ENCODE data around the gene SNTG2. TPM values are rescaled to one million over a fixed set of nuclear protein-coding genes. Genes with fewer than 3 reads are reported as not detected.

The SNTG2 gene
- polyA plus RNA-seq, 3 donors: 2.4 to 3.3 (median 2.9) TPM

GRCh38 chr2:979069-979928 lies 28.6 kb downstream of the SNTG2 start:
- no peak for DNase-seq (ENCODE audit: extremely low read depth in 1 of 11, low read depth in 9 of 11, low spot score in 4 of 11)

DNA sequence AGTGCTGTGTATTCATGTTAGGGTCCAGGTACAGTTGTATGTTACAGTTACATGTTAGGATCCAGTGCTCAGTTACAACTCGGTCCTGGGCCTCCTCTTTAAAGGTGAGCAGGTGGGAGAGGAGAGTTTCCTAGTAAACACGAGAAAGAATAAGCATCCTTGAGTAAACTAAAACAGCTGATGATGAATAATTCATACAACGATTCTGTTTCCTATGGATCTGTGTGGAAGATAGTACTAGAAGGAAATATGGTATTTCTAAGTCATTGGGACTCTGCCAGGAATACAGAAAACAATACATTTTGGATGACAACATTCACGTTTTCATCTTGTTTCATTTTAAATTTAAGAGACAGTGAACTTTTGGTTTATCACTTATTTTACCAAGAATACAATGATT lies 29.5 kb downstream of the SNTG2 start:
- no peak for DNase-seq (ENCODE audit: extremely low read depth in 1 of 11, low read depth in 9 of 11, low spot score in 4 of 11)

DNA sequence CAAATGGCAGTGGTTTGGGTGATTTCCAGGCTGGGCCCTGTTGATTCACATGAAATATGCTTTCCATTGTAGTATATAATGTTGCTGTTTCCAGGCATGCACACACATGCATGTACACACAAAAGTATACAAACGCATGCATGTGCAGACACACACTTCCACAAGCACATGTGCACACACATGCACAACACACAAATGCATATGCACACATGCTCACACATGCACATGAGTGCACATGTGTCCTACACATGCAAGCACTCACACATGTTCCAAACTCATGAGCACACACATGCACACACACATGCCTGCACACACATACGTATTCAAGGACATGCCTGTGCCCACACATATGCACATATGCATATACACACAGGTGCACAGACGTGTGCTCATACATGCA lies 30.6 kb downstream of the SNTG2 start:
- no peak for DNase-seq (ENCODE audit: extremely low read depth in 1 of 11, low read depth in 9 of 11, low spot score in 4 of 11)

DNA sequence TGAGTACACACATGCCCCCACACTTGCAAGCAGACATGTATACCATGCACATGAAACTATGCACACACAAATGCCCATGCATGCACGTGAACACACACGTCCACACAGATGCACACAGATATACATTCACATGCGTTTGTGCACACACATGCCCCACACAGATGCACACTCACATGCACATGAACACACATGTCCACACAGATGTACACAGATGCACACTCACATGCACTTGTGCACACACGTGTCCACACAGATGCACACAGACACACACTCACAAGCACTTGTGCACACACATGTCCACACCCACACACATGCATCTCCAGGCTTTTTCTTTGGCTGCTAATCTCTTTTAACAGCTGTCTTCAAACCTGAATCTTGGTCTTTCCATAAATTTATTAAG lies 31.1 kb downstream of the SNTG2 start:
- no peak for DNase-seq (ENCODE audit: extremely low read depth in 1 of 11, low read depth in 9 of 11, low spot score in 4 of 11)

- no peak for DNase-seq (ENCODE audit: extremely low read depth in 1 of 11, low read depth in 9 of 11, low spot score in 4 of 11)
Observed at GRCh38 chr2:985317-985898, 34.8 kb downstream of the SNTG2 start.

DNA sequence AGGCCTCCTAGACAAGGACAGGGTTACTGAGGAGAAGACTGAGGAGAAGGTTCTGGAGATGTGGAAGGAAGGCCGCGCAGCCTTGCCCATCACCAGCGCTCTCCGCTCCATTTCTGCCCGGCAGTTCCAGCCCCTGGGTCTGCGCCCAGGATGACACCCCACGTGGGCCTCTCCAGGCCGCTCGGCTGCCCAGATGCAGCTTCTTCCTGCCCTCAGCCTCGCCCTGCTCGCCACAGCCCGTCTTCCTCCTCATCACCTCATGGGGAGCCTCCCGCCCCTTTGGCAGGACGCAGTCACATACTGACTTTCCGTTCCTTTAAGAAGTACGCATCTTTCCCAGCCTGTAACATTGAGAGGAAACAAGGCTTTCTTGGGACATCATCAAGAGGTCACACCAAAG lies 37.1 kb downstream of the SNTG2 start:
- DNase-seq (ENCODE audit: extremely low read depth in 1 of 11, low read depth in 9 of 11, low spot score in 4 of 11): no peak

GRCh38 chr2:989781-990467 lies 39.3 kb downstream of the SNTG2 start:
- no peak for DNase-seq (ENCODE audit: extremely low read depth in 1 of 11, low read depth in 9 of 11, low spot score in 4 of 11)

- no peak for DNase-seq (ENCODE audit: extremely low read depth in 1 of 11, low read depth in 9 of 11, low spot score in 4 of 11)
Observed at GRCh38 chr2:990970-991369, 40.3 kb downstream of the SNTG2 start.

DNA sequence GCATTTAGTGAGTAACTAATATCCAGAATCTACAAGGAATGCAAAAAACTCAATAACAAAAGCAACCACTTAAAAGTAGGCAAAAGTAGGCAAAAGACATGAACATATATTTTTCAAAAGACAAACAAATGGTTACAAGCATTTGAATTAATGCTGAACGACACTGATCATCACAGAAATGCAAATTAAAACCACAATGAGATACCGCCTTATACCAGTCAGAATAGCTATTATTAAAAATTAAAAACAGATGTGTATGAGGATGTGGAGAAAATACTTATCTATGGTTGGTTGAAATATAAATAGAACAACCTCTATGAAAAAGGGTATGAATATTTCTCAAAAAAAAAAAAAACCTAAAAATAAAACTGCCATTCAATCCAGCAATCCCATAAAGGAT lies 51.7 kb downstream of the SNTG2 start:
- DNase-seq (ENCODE audit: extremely low read depth in 1 of 11, low read depth in 9 of 11, low spot score in 4 of 11): no peak

DNA sequence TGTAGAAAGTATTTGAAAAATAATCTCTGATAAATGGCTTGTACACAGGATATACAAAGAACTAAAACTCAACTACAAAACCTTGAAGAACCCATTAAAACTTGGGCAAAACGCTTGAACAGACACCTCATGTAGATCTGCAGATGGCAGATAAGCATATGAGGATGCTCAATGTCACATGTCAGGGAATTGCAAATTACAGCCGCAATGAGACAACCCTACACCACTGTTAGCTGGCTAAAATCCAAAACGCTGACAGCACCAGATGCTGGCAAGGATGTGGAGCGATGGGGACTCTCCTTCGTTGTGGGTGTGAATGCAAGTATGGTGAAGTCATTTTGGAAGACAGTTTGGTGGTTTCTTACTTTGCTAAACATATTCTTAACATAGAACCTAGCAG lies 53.7 kb downstream of the SNTG2 start:
- no peak for DNase-seq (ENCODE audit: extremely low read depth in 1 of 11, low read depth in 9 of 11, low spot score in 4 of 11)

- peak in 10 of 11 donors; percentile 12 to 66 (median 41) for DNase-seq (ENCODE audit: extremely low read depth in 1 of 11, low read depth in 9 of 11, low spot score in 4 of 11)
Observed at GRCh38 chr2:1010415-1010930, 59.8 kb downstream of the SNTG2 start.

DNA sequence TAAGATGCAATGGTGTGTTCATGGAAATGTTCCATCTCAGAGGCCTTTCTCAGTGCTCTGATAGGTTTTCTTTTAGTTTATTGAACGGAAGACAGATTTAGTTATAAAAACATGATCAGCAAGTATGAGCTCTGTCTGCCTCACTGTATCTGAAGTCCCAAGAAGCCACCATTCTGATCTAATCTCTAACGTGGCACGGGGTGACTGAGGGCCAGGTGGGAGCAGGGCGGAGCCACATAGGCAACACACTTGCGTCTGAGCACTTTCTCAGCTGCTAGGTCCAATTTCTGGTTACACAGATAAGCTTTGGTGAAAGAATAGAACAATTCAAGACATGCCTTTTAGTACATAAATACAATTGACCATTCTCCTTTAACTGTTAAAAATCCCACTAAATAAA lies 60.4 kb downstream of the SNTG2 start:
- DNase-seq (ENCODE audit: extremely low read depth in 1 of 11, low read depth in 9 of 11, low spot score in 4 of 11): no peak

GRCh38 chr2:1011985-1012384 lies 61.3 kb downstream of the SNTG2 start:
- no peak for DNase-seq (ENCODE audit: extremely low read depth in 1 of 11, low read depth in 9 of 11, low spot score in 4 of 11)

- DNase-seq (ENCODE audit: extremely low read depth in 1 of 11, low read depth in 9 of 11, low spot score in 4 of 11): no peak
Observed at GRCh38 chr2:1014802-1015201, 64.2 kb downstream of the SNTG2 start.

DNA sequence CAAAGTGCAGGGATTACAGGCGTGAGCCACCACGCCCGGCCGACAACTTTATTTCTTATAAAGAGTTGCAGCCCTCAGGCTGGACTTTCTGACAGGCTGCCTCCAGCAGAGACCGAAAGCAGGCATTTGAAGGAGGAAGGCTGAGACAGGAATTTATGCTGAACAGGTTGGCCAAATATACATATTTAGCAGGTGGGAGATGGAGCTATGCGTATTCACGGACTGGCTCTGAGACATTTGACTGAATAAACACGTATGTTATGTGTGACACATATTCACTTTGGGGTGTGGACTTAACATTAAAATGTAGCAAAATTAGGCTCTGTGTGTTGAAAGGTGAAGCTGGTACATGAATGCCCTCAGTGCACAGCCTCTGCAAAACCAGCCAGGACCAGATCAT lies 65.9 kb downstream of the SNTG2 start:
- no peak for DNase-seq (ENCODE audit: extremely low read depth in 1 of 11, low read depth in 9 of 11, low spot score in 4 of 11)

GRCh38 chr2:1017827-1018226 lies 67.2 kb downstream of the SNTG2 start:
- DNase-seq (ENCODE audit: extremely low read depth in 1 of 11, low read depth in 9 of 11, low spot score in 4 of 11): no peak

- DNase-seq (ENCODE audit: extremely low read depth in 1 of 11, low read depth in 9 of 11, low spot score in 4 of 11): no peak
Observed at GRCh38 chr2:1020206-1020605, 69.6 kb downstream of the SNTG2 start.

GRCh38 chr2:1022178-1022577 lies 71.5 kb downstream of the SNTG2 start:
- DNase-seq (ENCODE audit: extremely low read depth in 1 of 11, low read depth in 9 of 11, low spot score in 4 of 11): no peak

DNA sequence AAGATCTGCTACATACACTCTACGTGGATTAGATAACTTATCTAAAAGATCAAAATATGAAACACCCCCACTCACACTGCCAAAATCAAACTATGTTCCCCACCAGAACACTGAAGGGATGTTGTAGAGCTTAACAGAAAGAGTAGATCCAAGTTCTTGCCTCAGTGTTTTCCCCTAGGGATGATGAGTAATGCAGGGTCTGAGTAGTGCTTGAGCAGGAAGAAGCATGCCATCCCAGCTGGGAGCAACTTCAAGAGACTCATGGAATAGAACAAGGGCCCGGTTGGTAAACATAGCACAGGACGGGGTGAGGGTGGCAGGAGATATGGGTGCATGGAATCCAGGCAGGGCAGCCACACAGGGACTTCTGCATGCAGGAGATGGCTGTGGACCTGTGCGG lies 74.3 kb downstream of the SNTG2 start:
- no peak for DNase-seq (ENCODE audit: extremely low read depth in 1 of 11, low read depth in 9 of 11, low spot score in 4 of 11)

- no peak for DNase-seq (ENCODE audit: extremely low read depth in 1 of 11, low read depth in 9 of 11, low spot score in 4 of 11)
Observed at GRCh38 chr2:1026141-1026540, 75.5 kb downstream of the SNTG2 start.

Data from renal cortex interstitium (tissue), 11 donors.